OCI-LY3 (cell line): ENCODE data around the gene SPINDOC.
"Not testable (repeated sequence)": the region's sequence is repeated elsewhere in the genome, so short reads cannot be mapped to it uniquely, and the experiment has no call there.

Experiments used
- H2AFZ ChIP-seq: fragments of 200-600, 300-600 bp; shearing (Covaris generic); 2 replicates; pipeline ENCODE4 v1.6.0; 2014; ENCODE audit warnings: antibody characterized with exemption, low read depth, low read length
- H3K27ac ChIP-seq: fragments of 200-600, 300-600 bp; sonication (generic); 2 replicates; pipeline ENCODE4 v1.5.1; 2014; ENCODE audit warnings: mild to moderate bottlenecking, low read length, moderate library complexity, mixed read lengths
- H3K27me3 ChIP-seq: fragments of 200-600, 300-600 bp; sonication (generic); 2 replicates; pipeline ENCODE4 v1.6.1; 2014; ENCODE audit warnings: low read depth, low read length, mixed read lengths
- H3K36me3 ChIP-seq: fragments of 200-600, 300-600 bp; sonication (generic); replicated peaks from 2 replicates; pipeline ENCODE3; 2014; ENCODE audit warnings: low read depth, low read length, mixed read lengths
- H3K4me1 ChIP-seq: fragments of 300-600, 200-600 bp; sonication (generic); 2 replicates; pipeline ENCODE4 v1.6.1; 2014; ENCODE audit warnings: low read length, mixed read lengths
- H3K4me2 ChIP-seq: fragments of 200-600, 300-600 bp; sonication (generic); 2 replicates; pipeline ENCODE4 v1.6.1; 2014; ENCODE audit warnings: low read length, mixed read lengths
- H3K4me3 ChIP-seq: fragments of 300-600, 200-600 bp; sonication (generic); 2 replicates; pipeline ENCODE4 v1.5.1; 2014; ENCODE audit warnings: antibody characterized with exemption, mild to moderate bottlenecking, low read length, moderate library complexity
- H3K79me2 ChIP-seq: fragments of 300-600, 200-600 bp; shearing (Covaris generic); 2 replicates; pipeline ENCODE4 v1.6.1; 2014; ENCODE audit warnings: mild to moderate bottlenecking, low read length, mixed read lengths
- H3K9ac ChIP-seq: fragments of 300-600, 200-600 bp; shearing (Covaris generic); 2 replicates; pipeline ENCODE4 v1.6.0; 2014; ENCODE audit warnings: mild to moderate bottlenecking, low read length, moderate library complexity
- H3K9me3 ChIP-seq: fragments of 200-600, 300-600 bp; shearing (Covaris generic); 2 replicates; pipeline ENCODE4 v1.6.1; 2014; ENCODE audit warnings: low read length, mixed read lengths; ENCODE audit not compliant: insufficient read depth
- H4K20me1 ChIP-seq: fragments of 200-600, 300-600 bp; sonication (generic); 2 replicates; pipeline ENCODE4 v1.6.1; 2016; ENCODE audit warnings: low read length, mixed read lengths; ENCODE audit not compliant: insufficient read depth
- CTCF ChIP-seq: fragments of 200-600, 300-600 bp; sonication (generic); IDR thresholded peaks from 2 replicates; pipeline ENCODE4 v1.5.1; 2014; ENCODE audit warnings: antibody characterized with exemption, low read length, low read depth
- EZH2phosphoT487 ChIP-seq: fragments of 200-600 bp; shearing (Covaris generic); IDR thresholded peaks from 2 replicates; pipeline ENCODE4 v1.6.1; 2018; ENCODE audit warnings: antibody characterized with exemption, mixed run types, low read depth

Gene SPINDOC

GRCh38 chr11:63802637-63803414 is 10.4 kb upstream of the SPINDOC start:
- H3K79me2 ChIP-seq: no peaks in the 10 kb centered on the region
- no peaks in the 10 kb centered on the region for H3K36me3 ChIP-seq
- peaks cover 3% of the 10 kb centered on the region for H3K27me3 ChIP-seq
- H3K9me3 ChIP-seq: no peaks in the 10 kb centered on the region
- H3K9ac ChIP-seq: no peak overlapping the region
- no peak overlapping the region for H3K27ac ChIP-seq
- no peak overlapping the region for H2AFZ ChIP-seq
- H3K4me1 ChIP-seq: no peaks in the 10 kb centered on the region
- H3K4me2 ChIP-seq: no peak overlapping the region
- no peaks in the 10 kb centered on the region for H4K20me1 ChIP-seq
- no peak for TF ChIP-seq CTCF
- TF ChIP-seq EZH2phosphoT487: no peak
- H3K4me3 ChIP-seq: no peak overlapping the region

GRCh38 chr11:63804259-63804658 is 9.0 kb upstream of the SPINDOC start:
- Histone ChIP-seq H3K27me3 (peaks cover 3% of the 10 kb centered on the region), H3K27ac (no peak overlapping the region), H3K36me3 (no peaks in the 10 kb centered on the region), H3K4me1 (no peaks in the 10 kb centered on the region), H4K20me1 (no peaks in the 10 kb centered on the region), H2AFZ (no peak overlapping the region), H3K9ac (no peak overlapping the region), H3K4me3 (no peak overlapping the region), H3K4me2 (no peak overlapping the region), H3K79me2 (no peaks in the 10 kb centered on the region), H3K9me3 (no peaks in the 10 kb centered on the region)
- TF ChIP-seq EZH2phosphoT487: no peak
- no peak for TF ChIP-seq CTCF

- no peaks in the 10 kb centered on the region for H3K79me2 ChIP-seq
- H3K9me3 ChIP-seq: no peaks in the 10 kb centered on the region
- H3K27me3 ChIP-seq: peaks cover 3% of the 10 kb centered on the region
- H4K20me1 ChIP-seq: no peaks in the 10 kb centered on the region
- H3K4me3 ChIP-seq: no peak overlapping the region
- no peak overlapping the region for H2AFZ ChIP-seq
- no peaks in the 10 kb centered on the region for H3K4me1 ChIP-seq
- no peaks in the 10 kb centered on the region for H3K36me3 ChIP-seq
- TF ChIP-seq EZH2phosphoT487 (no peak), CTCF (no peak)
- no peak overlapping the region for H3K4me2 ChIP-seq
- no peak overlapping the region for H3K9ac ChIP-seq
- H3K27ac ChIP-seq: no peak overlapping the region
Measured at GRCh38 chr11:63805844-63806415, 7.3 kb upstream of the SPINDOC start.

GRCh38 chr11:63810383-63810782 is 2.9 kb upstream of the SPINDOC start:
- not testable (repeated sequence) for H3K27ac ChIP-seq, H2AFZ ChIP-seq, H3K4me3 ChIP-seq, H3K9ac ChIP-seq, H3K27me3 ChIP-seq, H3K9me3 ChIP-seq, H3K36me3 ChIP-seq, H3K4me2 ChIP-seq
- Histone ChIP-seq H4K20me1 (peaks cover 13% of the 10 kb centered on the region), H3K79me2 (peaks cover 20% of the 10 kb centered on the region), H3K4me1 (peaks cover 15% of the 10 kb centered on the region)
